ENCODE data around the gene OR52J3. TPM values are rescaled to one million over a fixed set of nuclear protein-coding genes. Genes with fewer than 3 reads are reported as not detected.
A peak's percentile ranks its signal among the peaks of the same experiment; 100 is the strongest.

Gene OR52J3
- total and polyA plus RNA-seq, 10 of the 15 experiments (the other 5 are each of a cell fraction or from before 2014, with no cell fraction given): not detected

DNA sequence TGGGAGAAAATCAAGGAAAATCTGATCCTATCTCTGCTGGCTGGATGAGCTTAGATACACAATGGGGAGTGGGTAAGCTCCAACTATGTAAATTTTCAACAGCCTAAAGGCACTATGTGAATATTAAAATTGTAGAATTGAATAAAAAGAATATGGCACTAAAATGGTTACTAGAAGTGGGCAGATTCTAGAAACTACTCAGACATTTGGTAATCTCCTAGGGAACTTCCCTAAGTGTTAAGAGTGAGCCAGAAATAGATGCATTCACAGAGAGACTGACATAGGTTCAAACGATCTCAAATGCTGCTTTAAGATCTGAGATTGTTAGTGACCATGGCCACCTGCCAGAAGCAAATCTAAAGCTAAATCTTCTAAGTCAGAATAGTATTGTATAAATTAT lies 18.7 kb downstream of the OR52J3 start:
- no peak overlapping the region for H3K27ac ChIP-seq (ENCODE audit: control insufficient read depth, insufficient read depth)
- BruUV-seq (replicated peaks): no TSS peak
- SMC1A ChIA-PET (ENCODE audit: uncharacterized antibody, unreplicated experiment): no interaction called here
- POLR2A ChIA-PET: no interaction called here
- DNase-seq (ENCODE audit: low read depth, low spot score): no peak
- no peaks in the 10 kb centered on the region for H3K79me2 ChIP-seq (ENCODE audit: control insufficient read depth, insufficient read depth, low read length)
- H3K36me3 ChIP-seq (ENCODE audit: control insufficient read depth in 2 of 2, insufficient read depth in 2 of 2, low read length in 1 of 2): no peaks in the 10 kb centered on the region
- H3K9me3 ChIP-seq (replicated peaks; ENCODE audit: control insufficient read depth, insufficient read depth, low read length): no peaks in the 10 kb centered on the region
- no peaks in the 10 kb centered on the region for H3K4me1 ChIP-seq (ENCODE audit: control insufficient read depth, insufficient read depth, low read length)
- intact Hi-C loops (cut with micrococcal nuclease; ENCODE audit: unreplicated experiment): no loop called here
- FAIRE-seq: no peak
- RAD21 ChIA-PET (ENCODE audit: unreplicated experiment): no interaction called here
- no peak overlapping the region for H3K4me2 ChIP-seq (ENCODE audit: control insufficient read depth, insufficient read depth)
- in situ Hi-C loops (cut with MboI): no loop called here
- H3K4me3 ChIP-seq: no peak overlapping the region
- ATAC-seq: peak; percentile 41; the same call in 2 of the 3 replicates
- CTCF ChIA-PET: no interaction called here
- no peaks in the 10 kb centered on the region for H3K27me3 ChIP-seq (replicated peaks in 1 of 2; ENCODE audit: control insufficient read depth in 2 of 2, insufficient read depth in 2 of 2, low read length in 1 of 2)
- H3K9ac ChIP-seq (ENCODE audit: control insufficient read depth, insufficient read depth, low read length): no peak overlapping the region
- H4K20me1 ChIP-seq (ENCODE audit: control insufficient read depth, insufficient read depth): no peaks in the 10 kb centered on the region
- H2AFZ ChIP-seq (ENCODE audit: control insufficient read depth, low read depth, low read length): no peak overlapping the region
- WGBS (ENCODE audit: insufficient coverage, insufficient replicate concordance, low lambda C conversion rate, missing lambda C conversion rate): 4% methylated on average over 1 of the region's 1 CpG
- no peak for TF ChIP-seq RFX5 (IDR thresholded peaks at IDR 0.05; ENCODE audit: low read depth, low read length)
- TF ChIP-seq SP1 (IDR thresholded peaks at IDR 0.05; ENCODE audit: low read depth, low read length): no peak
- no peak for TF ChIP-seq HCFC1 (IDR thresholded peaks at IDR 0.05; ENCODE audit: low read length)
- TF ChIP-seq, protein P1, sequence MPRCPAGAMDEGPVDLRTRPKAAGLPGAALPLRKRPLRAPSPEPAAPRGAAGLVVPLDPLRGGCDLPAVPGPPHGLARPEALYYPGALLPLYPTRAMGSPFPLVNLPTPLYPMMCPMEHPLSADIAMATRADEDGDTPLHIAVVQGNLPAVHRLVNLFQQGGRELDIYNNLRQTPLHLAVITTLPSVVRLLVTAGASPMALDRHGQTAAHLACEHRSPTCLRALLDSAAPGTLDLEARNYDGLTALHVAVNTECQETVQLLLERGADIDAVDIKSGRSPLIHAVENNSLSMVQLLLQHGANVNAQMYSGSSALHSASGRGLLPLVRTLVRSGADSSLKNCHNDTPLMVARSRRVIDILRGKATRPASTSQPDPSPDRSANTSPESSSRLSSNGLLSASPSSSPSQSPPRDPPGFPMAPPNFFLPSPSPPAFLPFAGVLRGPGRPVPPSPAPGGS (IDR thresholded peaks at IDR 0.05; ENCODE audit: borderline replicate concordance, insufficient read depth, low read depth, low read length, poor library complexity, severe bottlenecking): no peak
- no peak for TF ChIP-seq MEF2B (IDR thresholded peaks at IDR 0.05; ENCODE audit: partially characterized antibody, poor library complexity, severe bottlenecking)
- no peak for TF ChIP-seq ZZZ3 (IDR thresholded peaks at IDR 0.05; ENCODE audit: control insufficient read depth, insufficient read length, low read depth)
- TF ChIP-seq NFIC (IDR thresholded peaks at IDR 0.05; ENCODE audit: low read depth, low read length): no peak
- TF ChIP-seq RELA (IDR thresholded peaks at IDR 0.05; ENCODE audit: borderline replicate concordance, partially characterized antibody): no peak
- TF ChIP-seq ZBTB4 (CRISPR knock-in tag; IDR thresholded peaks at IDR 0.05): no peak
- no peak for TF ChIP-seq HDAC6 (IDR thresholded peaks at IDR 0.05; ENCODE audit: unreplicated experiment)
- TF ChIP-seq KDM1A (IDR thresholded peaks at IDR 0.05; ENCODE audit: borderline replicate concordance): no peak
- no peak for TF ChIP-seq RUNX3 (IDR thresholded peaks at IDR 0.05; ENCODE audit: low read length)
- TF ChIP-seq MTA2 (IDR thresholded peaks at IDR 0.05; ENCODE audit: low read depth): no peak
- no peak for TF ChIP-seq MAX (IDR thresholded peaks at IDR 0.05; ENCODE audit: low read depth, low read length)
- TF ChIP-seq, protein P2, sequence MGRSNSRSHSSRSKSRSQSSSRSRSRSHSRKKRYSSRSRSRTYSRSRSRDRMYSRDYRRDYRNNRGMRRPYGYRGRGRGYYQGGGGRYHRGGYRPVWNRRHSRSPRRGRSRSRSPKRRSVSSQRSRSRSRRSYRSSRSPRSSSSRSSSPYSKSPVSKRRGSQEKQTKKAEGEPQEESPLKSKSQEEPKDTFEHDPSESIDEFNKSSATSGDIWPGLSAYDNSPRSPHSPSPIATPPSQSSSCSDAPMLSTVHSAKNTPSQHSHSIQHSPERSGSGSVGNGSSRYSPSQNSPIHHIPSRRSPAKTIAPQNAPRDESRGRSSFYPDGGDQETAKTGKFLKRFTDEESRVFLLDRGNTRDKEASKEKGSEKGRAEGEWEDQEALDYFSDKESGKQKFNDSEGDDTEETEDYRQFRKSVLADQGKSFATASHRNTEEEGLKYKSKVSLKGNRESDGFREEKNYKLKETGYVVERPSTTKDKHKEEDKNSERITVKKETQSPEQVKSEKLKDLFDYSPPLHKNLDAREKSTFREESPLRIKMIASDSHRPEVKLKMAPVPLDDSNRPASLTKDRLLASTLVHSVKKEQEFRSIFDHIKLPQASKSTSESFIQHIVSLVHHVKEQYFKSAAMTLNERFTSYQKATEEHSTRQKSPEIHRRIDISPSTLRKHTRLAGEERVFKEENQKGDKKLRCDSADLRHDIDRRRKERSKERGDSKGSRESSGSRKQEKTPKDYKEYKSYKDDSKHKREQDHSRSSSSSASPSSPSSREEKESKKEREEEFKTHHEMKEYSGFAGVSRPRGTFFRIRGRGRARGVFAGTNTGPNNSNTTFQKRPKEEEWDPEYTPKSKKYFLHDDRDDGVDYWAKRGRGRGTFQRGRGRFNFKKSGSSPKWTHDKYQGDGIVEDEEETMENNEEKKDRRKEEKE (IDR thresholded peaks at IDR 0.05): no peak
- TF ChIP-seq GABPA (IDR thresholded peaks at IDR 0.05; ENCODE audit: low read depth): no peak
